SK-N-SH treated with all-trans-retinoic acid at 6 μM for 48 hours (cell line): Measurements from ENCODE around the gene FIGNL2.

Experiments
- ATAC-seq: fragments of 200-7000 bp; cut with Tn5 transposase; 3 replicates; pipeline ENCODE4 v1.9.1; 2020; ENCODE audit warnings: mild to moderate bottlenecking, moderate library complexity
- CSDC2 ChIP-seq: fragments of 250-450 bp; sonication (Bioruptor Pico); IDR thresholded peaks from 2 replicates; pipeline ENCODE4 v1.5.0; 2020; ENCODE audit warnings: mild to moderate bottlenecking, moderate library complexity
- CSRNP3 ChIP-seq: fragments of 250-450 bp; sonication (Bioruptor Pico); IDR thresholded peaks from 2 replicates; pipeline ENCODE4 v1.5.1; 2021; ENCODE audit warnings: mild to moderate bottlenecking, moderate library complexity
- ESRRG ChIP-seq: fragments of 250-450 bp; sonication (Bioruptor Pico); IDR thresholded peaks from 2 replicates; pipeline ENCODE4 v1.6.1; 2021; ENCODE audit warnings: mild to moderate bottlenecking
- ISL1 ChIP-seq: fragments of 250-450 bp; sonication (Bioruptor Pico); IDR thresholded peaks from 2 replicates; pipeline ENCODE4 v2.1.2; 2022; ENCODE audit warnings: mild to moderate bottlenecking, moderate library complexity
- OSR1 ChIP-seq: fragments of 250-450 bp; sonication (Bioruptor Pico); IDR thresholded peaks from 2 replicates; pipeline ENCODE4 v1.8.0; 2022; ENCODE audit warnings: moderate library complexity, mild to moderate bottlenecking, inconsistent platforms
- PATZ1 ChIP-seq: fragments of 250-450 bp; sonication (Bioruptor Pico); IDR thresholded peaks from 2 replicates; pipeline ENCODE4 v1.8.0; 2020; ENCODE audit warnings: mild to moderate bottlenecking, moderate library complexity, borderline replicate concordance
- POU6F1 ChIP-seq: fragments of 250-450 bp; sonication (Bioruptor Pico); IDR thresholded peaks from 2 replicates; pipeline ENCODE4 v1.8.0; 2021; ENCODE audit warnings: low read depth, mild to moderate bottlenecking, moderate library complexity, borderline replicate concordance
- PPARA ChIP-seq: fragments of 250-450 bp; sonication (Bioruptor Pico); IDR thresholded peaks from 2 replicates; pipeline ENCODE4 v1.5.0; 2020; ENCODE audit warnings: mild to moderate bottlenecking, borderline replicate concordance
- RARB ChIP-seq: fragments of 250-450 bp; sonication (Bioruptor Pico); IDR thresholded peaks from 2 replicates; pipeline ENCODE4 v1.8.0; 2021; ENCODE audit warnings: mild to moderate bottlenecking, moderate library complexity
- SNAI2 ChIP-seq: fragments of 250-450 bp; sonication (Bioruptor Pico); IDR thresholded peaks from 2 replicates; pipeline ENCODE4 v1.5.0; 2020; ENCODE audit warnings: mild to moderate bottlenecking, moderate library complexity
- TCF4 ChIP-seq: fragments of 250-450 bp; sonication (Bioruptor Pico); IDR thresholded peaks from 2 replicates; pipeline ENCODE4 v1.8.0; 2021; ENCODE audit warnings: mild to moderate bottlenecking, moderate library complexity, borderline replicate concordance
- TOX ChIP-seq: fragments of 250-450 bp; sonication (Bioruptor Pico); IDR thresholded peaks from 2 replicates; pipeline ENCODE4 v1.8.0; 2021; ENCODE audit warnings: mild to moderate bottlenecking, moderate library complexity, borderline replicate concordance
- TSHZ2 ChIP-seq: fragments of 250-450 bp; sonication (Bioruptor Pico); IDR thresholded peaks from 2 replicates; pipeline ENCODE4 v1.5.0; 2020; ENCODE audit warnings: mild to moderate bottlenecking, moderate library complexity
- ZC3H10 ChIP-seq: fragments of 250-450 bp; sonication (Bioruptor Pico); IDR thresholded peaks from 2 replicates; pipeline ENCODE4 v1.5.1; 2021; ENCODE audit warnings: mild to moderate bottlenecking, moderate library complexity
- ZFP3 ChIP-seq: fragments of 250-450 bp; sonication (Bioruptor Pico); IDR thresholded peaks from 2 replicates; pipeline ENCODE4 v1.5.0; 2020; ENCODE audit warnings: mild to moderate bottlenecking, moderate library complexity
- ZFP30 ChIP-seq: fragments of 450-650 bp; formaldehyde crosslinking; IDR thresholded peaks from 2 replicates; pipeline ENCODE4 v1.5.0; 2022; ENCODE audit warnings: mild to moderate bottlenecking, moderate library complexity
- ZNF565 ChIP-seq: fragments of 450-650 bp; formaldehyde crosslinking; conservative IDR thresholded peaks from 2 replicates; pipeline ENCODE4 v1.5.0; 2020; ENCODE audit warnings: low read depth, mild to moderate bottlenecking, moderate library complexity
- ZNF70 ChIP-seq: fragments of 450-650 bp; formaldehyde crosslinking; IDR thresholded peaks from 2 replicates; pipeline ENCODE4 v1.5.0; 2020; ENCODE audit warnings: mild to moderate bottlenecking, moderate library complexity
- ZNF8 ChIP-seq: fragments of 450-650 bp; formaldehyde crosslinking; IDR thresholded peaks from 2 replicates; pipeline ENCODE4 v1.5.0; 2020; ENCODE audit warnings: mild to moderate bottlenecking, moderate library complexity

FIGNL2 gene

GRCh38 chr12:51814311-51815088 lies 34.0 kb downstream of the FIGNL2 start:
- no peak for TF ChIP-seq ZNF565
- TF ChIP-seq TCF4 (CRISPR knock-in tag) = no peak
- no peak for TF ChIP-seq SNAI2 (CRISPR knock-in tag)
- TF ChIP-seq TOX (CRISPR knock-in tag) = no peak
- no peak for TF ChIP-seq ZFP3
- no peak for TF ChIP-seq PATZ1
- TF ChIP-seq RARB (CRISPR knock-in tag) = no peak
- no peak for TF ChIP-seq ZNF8 (CRISPR knock-in tag)
- TF ChIP-seq ESRRG (CRISPR knock-in tag) = no peak
- TF ChIP-seq OSR1 (CRISPR knock-in tag) = no peak
- TF ChIP-seq POU6F1 = no peak
- no peak for TF ChIP-seq ZC3H10
- no peak for TF ChIP-seq TSHZ2 (CRISPR knock-in tag)
- no peak for TF ChIP-seq ISL1 (CRISPR knock-in tag)
- ATAC-seq = peak; percentile 79

GRCh38 chr12:51813931-51814310 lies 34.6 kb downstream of the FIGNL2 start:
- no peak for TF ChIP-seq PPARA (CRISPR knock-in tag)
- ATAC-seq = peak; percentile 13; the same call in 2 of the 3 replicates

- TF ChIP-seq ZC3H10 = no peak
- TF ChIP-seq ZFP3 = no peak
- no peak for TF ChIP-seq CSDC2 (CRISPR knock-in tag)
- no peak for ATAC-seq
Observed at GRCh38 chr12:51812871-51813270, 35.6 kb downstream of the FIGNL2 start.

- ATAC-seq = no peak
- no peak for TF ChIP-seq ZFP30 (CRISPR knock-in tag)
- no peak for TF ChIP-seq RARB (CRISPR knock-in tag)
- no peak for TF ChIP-seq ISL1 (CRISPR knock-in tag)
- no peak for TF ChIP-seq POU6F1
- no peak for TF ChIP-seq CSRNP3 (CRISPR knock-in tag)
- no peak for TF ChIP-seq ZNF70 (CRISPR knock-in tag)
- TF ChIP-seq, all 23 proteins: peak for 0
Observed at GRCh38 chr12:51811203-51812202, 37.0 kb downstream of the FIGNL2 start.
